ENCODE data around the gene DHX35.

- TF ChIP-seq POLR2A (IDR thresholded peaks at IDR 0.05; ENCODE audit: low read length): no peak
- TF ChIP-seq GATA1 (IDR thresholded peaks at IDR 0.05; ENCODE audit: low read depth, low read length): no peak
Measured at GRCh38 chr20:38962928-38963401, 821 bp downstream of the DHX35 start.
